H1 (cell line): ENCODE results near the gene N4BP3. TPM values are rescaled to one million over a fixed set of nuclear protein-coding genes. Genes with fewer than 3 reads are reported as not detected.

Experiments used
- ATF2 ChIP-seq: IDR thresholded peaks from 2 replicates; pipeline ENCODE4 v1.6.1; 2012; ENCODE audit warnings: low read length, inconsistent platforms
- BCL11A ChIP-seq, 2 experiments: IDR thresholded peaks; one replicate each; pipeline ENCODE4 v1.6.1; 2011; ENCODE audit warnings: low read depth in 2 of 2, low read length in 2 of 2, mild to moderate bottlenecking in 2 of 2
- E2F6 ChIP-seq: IDR thresholded peaks from 2 replicates; pipeline ENCODE4 v1.6.1; 2012; ENCODE audit warnings: inconsistent platforms
- EZH2 ChIP-seq: fragments of 200-600 bp; sonication (generic); IDR thresholded peaks from 2 replicates; pipeline ENCODE4 v1.7.1; 2012; ENCODE audit warnings: low read depth, mild to moderate bottlenecking, moderate library complexity, low read length, inconsistent platforms; ENCODE audit not compliant: severe bottlenecking
- HDAC6 ChIP-seq: IDR thresholded peaks from one replicate; pipeline ENCODE4 v1.7.1; 2012; ENCODE audit warnings: low read depth, mild to moderate bottlenecking, inconsistent platforms, low read length, moderate library complexity
- JUN ChIP-seq: IDR thresholded peaks from 2 replicates; pipeline ENCODE4 v1.6.1; 2011; ENCODE audit warnings: low read depth, mild to moderate bottlenecking, improper control_type of control experiment, low read length
- JUND ChIP-seq: IDR thresholded peaks from 2 replicates; pipeline ENCODE4 v1.6.1; 2011; ENCODE audit warnings: mild to moderate bottlenecking, improper control_type of control experiment, low read length
- RAD21 ChIP-seq, 2 experiments: IDR thresholded peaks in 1 of 2; conservative IDR thresholded peaks in 1 of 2; 2 replicates each; pipeline ENCODE4 v1.6.1; 2011; ENCODE audit warnings: low read depth in 2 of 2, low read length in 2 of 2, improper control_type of control experiment in 1 of 2, inconsistent platforms in 1 of 2, mild to moderate bottlenecking in 1 of 2, moderate library complexity in 1 of 2
- RFX5 ChIP-seq: IDR thresholded peaks from 2 replicates; pipeline ENCODE4 v1.6.1; 2011; ENCODE audit warnings: low read depth, low read length, improper control_type of control experiment, borderline replicate concordance
- SAP30 ChIP-seq: fragments of 300-600 bp; sonication (generic); IDR thresholded peaks from 2 replicates; pipeline ENCODE4 v1.7.1; 2012; ENCODE audit warnings: low read length, moderate library complexity, mild to moderate bottlenecking, inconsistent platforms; ENCODE audit not compliant: insufficient read depth, insufficient replicate concordance
- SUZ12 ChIP-seq: fragments of 200-600 bp; sonication (generic); IDR thresholded peaks from 2 replicates; pipeline ENCODE4 v1.6.1; 2012; ENCODE audit warnings: mild to moderate bottlenecking, inconsistent platforms, low read length, moderate library complexity, mixed read lengths
- polyA plus RNA-seq, 7 experiments: library from polyadenylated mRNA; depleted of rRNA in 3 of 7; stranded (reverse) in 5 of 7; unstranded in 2 of 7; fragments of >200 nt in 5 of 7; fragments of 200-250 nt in 2 of 7; gene quantifications; 1 replicate in 5 of 7; 2 replicates in 1 of 7; 4 replicates in 1 of 7; pipeline versions ENCODE4 v1.2.1 to v1.2.3, GENCODE V29; 2011 to 2013; ENCODE audit warnings: missing spikeins in 2 of 7, mixed read lengths in 2 of 7
- total RNA-seq: library from RNA; stranded (reverse); fragmentation: NEBNext Ultra II Directional; extraction: Animal tissue kit (Norgen Biotek cat#: 25700); gene quantifications from 2 replicates; pipeline ENCODE4 v1.2.1, GENCODE V29; 2021

Gene N4BP3
- total and polyA plus RNA-seq, 2 of the 8 experiments (the other 6 are each of a cell fraction or from before 2014, with no cell fraction given) = 13.1 to 39.2 TPM

GRCh38 chr5:178069909-178070308 lies 43.4 kb upstream of the N4BP3 start (continued):
- TF ChIP-seq HDAC6 (no peak), RAD21 (IDR thresholded peaks at IDR 0.05 in 1 of 2, conservative IDR thresholded peaks at IDR 0.05 in 1 of 2; ENCODE audit: low read depth in 2 of 2, low read length in 2 of 2) (peak; percentile 93 to 96), SAP30 (no peak), ATF2 (no peak), E2F6 (no peak), RFX5 (no peak), JUND (no peak), JUN (no peak), EZH2 (no peak), BCL11A (IDR thresholded peaks at IDR 0.05; ENCODE audit: low read depth in 2 of 2, low read length in 2 of 2) (no peak), SUZ12 (no peak)
